AG04450 (cell line): Measurements from ENCODE around the gene SPTLC3. TPM values are rescaled to one million over a fixed set of nuclear protein-coding genes. Genes with fewer than 3 reads are reported as not detected.

ENCODE experiments used
- CTCF ChIA-PET: fragments of 300-600, 350-600 bp; formaldehyde crosslinking; extraction: SDS; loops from one replicate; lab custom pipeline; 2022; ENCODE audit warnings: antibody characterized with exemption, inconsistent platforms; lab: Charles Lee
- POLR2A ChIA-PET: fragments of 350-600 bp; formaldehyde crosslinking; extraction: SDS; loops from one replicate; lab custom pipeline; 2021; ENCODE audit warnings: antibody characterized with exemption, inconsistent platforms; lab: Yijun Ruan, JAX
- DNase-seq: peaks from one replicate; pipeline ENCODE4 v3.0.0-alpha.2; 2011; ENCODE audit warnings: low read depth, low spot score
- H3K27ac ChIP-seq: one replicate; pipeline ENCODE4 v1.5.1; 2012; ENCODE audit warnings: low read depth, low read length, control low read depth
- H3K27me3 ChIP-seq: one replicate; pipeline ENCODE4 v1.6.0; 2012; ENCODE audit warnings: low read length; ENCODE audit not compliant: control insufficient read depth, insufficient read depth
- H3K4me3 ChIP-seq: 2 replicates; pipeline ENCODE4 v1.5.1; 2011; ENCODE audit warnings: mild to moderate bottlenecking, low read depth, low read length, control low read depth
- H3K9me3 ChIP-seq: 2 replicates; pipeline ENCODE4 v1.5.1; 2012; ENCODE audit warnings: low read length; ENCODE audit not compliant: control insufficient read depth, insufficient read depth
- polyA plus RNA-seq: library from polyadenylated mRNA; depleted of rRNA; stranded (reverse); fragments of >200 nt; gene quantifications from 2 replicates; pipeline ENCODE4 v1.2.3, GENCODE V29; 2011
- TF ChIP-seq, protein P1 (sequence below): IDR thresholded peaks from 2 replicates; pipeline ENCODE4 v1.5.1; 2011; ENCODE audit warnings: low read depth, low read length, control low read depth, inconsistent platforms

The SPTLC3 gene
- polyA plus RNA-seq, 1 experiment = 2.8 TPM

DNA sequence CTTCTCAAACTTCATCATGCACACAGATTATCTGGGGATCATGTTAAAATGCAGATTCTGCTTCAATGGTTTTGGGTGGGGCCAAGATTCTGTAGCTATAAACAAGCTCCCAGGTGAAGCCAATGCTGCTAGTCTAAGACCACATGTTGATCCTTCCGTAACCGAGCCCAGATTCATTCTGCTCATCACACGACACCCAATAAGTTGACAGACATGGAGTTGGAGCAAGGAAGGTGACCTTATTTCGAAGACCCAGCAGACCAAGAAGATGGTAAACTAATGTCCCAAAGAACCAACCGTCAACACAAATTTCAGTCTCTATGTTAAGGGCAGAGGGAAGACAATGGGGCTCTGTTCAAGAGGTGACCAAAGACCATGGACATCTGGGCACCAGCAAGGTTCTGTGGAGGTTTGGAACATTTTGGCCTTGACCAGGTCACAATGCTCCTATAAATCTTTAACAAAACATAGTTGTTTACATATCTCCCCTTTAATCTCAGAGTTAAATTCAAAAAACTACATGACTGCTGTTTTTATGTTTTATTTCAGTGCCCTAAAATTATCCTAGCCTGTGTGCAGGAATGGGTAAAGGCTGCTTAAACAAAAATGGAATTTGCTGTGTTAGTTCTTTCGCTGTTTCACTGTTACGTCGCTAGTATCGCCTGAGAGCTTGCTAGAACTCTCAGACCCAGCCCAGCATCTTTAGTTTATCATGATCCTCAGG is 50.1 kb downstream of the SPTLC3 start:
- DNase-seq = no peak
- Histone ChIP-seq H3K27me3 (peaks cover 3% of the 10 kb centered on the region), H3K4me3 (no peak overlapping the region), H3K27ac (no peak overlapping the region), H3K9me3 (no peaks in the 10 kb centered on the region)
- ChIA-PET CTCF (no interaction called here), POLR2A (no interaction called here)
- TF ChIP-seq, protein P1, sequence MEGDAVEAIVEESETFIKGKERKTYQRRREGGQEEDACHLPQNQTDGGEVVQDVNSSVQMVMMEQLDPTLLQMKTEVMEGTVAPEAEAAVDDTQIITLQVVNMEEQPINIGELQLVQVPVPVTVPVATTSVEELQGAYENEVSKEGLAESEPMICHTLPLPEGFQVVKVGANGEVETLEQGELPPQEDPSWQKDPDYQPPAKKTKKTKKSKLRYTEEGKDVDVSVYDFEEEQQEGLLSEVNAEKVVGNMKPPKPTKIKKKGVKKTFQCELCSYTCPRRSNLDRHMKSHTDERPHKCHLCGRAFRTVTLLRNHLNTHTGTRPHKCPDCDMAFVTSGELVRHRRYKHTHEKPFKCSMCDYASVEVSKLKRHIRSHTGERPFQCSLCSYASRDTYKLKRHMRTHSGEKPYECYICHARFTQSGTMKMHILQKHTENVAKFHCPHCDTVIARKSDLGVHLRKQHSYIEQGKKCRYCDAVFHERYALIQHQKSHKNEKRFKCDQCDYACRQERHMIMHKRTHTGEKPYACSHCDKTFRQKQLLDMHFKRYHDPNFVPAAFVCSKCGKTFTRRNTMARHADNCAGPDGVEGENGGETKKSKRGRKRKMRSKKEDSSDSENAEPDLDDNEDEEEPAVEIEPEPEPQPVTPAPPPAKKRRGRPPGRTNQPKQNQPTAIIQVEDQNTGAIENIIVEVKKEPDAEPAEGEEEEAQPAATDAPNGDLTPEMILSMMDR = no peak

DNA sequence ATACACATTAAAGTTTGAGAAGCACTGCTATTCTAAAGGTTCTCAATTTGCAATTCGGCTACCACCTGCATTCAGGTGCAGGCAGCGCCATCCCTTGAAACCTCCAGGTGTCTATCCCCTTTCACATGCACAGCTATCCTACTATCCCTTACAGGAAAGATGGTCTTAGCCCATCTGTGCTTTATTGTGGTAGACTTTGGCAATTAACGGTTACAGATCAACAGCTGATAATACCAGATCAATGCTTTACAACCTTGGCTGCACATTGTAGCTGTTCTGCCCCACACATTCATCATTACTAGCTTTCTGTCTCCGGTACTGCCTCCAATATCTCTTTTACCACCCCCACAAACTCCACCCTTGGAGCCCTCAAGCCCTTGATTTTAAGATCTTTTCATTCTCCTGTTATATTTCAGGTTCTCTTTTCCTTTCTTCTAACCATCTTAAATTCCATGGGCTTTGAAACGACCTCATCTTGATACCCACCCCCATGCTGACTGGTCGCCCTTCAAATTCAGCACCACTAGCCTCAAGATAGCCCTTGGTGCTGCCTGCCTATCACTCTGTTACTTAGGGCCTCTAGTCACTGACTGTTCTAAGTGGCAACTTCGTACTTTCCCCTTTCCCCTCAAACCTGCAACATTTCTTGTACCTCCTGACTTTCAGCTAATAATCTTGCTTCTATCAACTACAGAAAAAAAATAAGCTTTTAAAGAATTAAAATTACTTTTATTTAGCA is 50.8 kb downstream of the SPTLC3 start:
- TF ChIP-seq, protein P1 = no peak
- no peak overlapping the region for H3K27ac ChIP-seq
- ChIA-PET POLR2A (no interaction called here), CTCF (no interaction called here)
- no peak for DNase-seq
- H3K4me3 ChIP-seq = no peak overlapping the region
- H3K9me3 ChIP-seq = no peaks in the 10 kb centered on the region
- H3K27me3 ChIP-seq = no peaks in the 10 kb centered on the region

DNA sequence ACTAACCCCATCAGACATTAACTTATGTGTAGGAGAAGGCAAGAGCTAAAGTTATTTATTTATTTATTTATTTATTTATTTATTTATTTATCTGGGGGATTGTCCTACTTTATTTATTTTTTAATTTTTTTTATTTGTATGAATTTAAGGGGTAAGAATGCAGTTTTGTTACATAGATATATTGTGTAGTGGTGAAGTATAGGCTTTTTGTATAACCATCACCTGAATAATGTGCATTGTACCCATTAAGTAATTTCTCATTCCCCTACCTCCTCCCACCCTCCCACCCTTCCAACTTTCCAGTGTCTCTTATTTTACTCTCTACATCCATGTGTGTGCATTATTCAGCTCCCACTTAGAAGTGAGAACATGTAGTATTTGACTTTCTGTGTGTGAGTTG is 51.6 kb downstream of the SPTLC3 start:
- DNase-seq = no peak
- TF ChIP-seq, protein P1 = no peak
- no peaks in the 10 kb centered on the region for H3K27me3 ChIP-seq
- H3K4me3 ChIP-seq = no peak overlapping the region
- no peak overlapping the region for H3K27ac ChIP-seq
- ChIA-PET POLR2A (no interaction called here), CTCF (no interaction called here)
- no peaks in the 10 kb centered on the region for H3K9me3 ChIP-seq

DNA sequence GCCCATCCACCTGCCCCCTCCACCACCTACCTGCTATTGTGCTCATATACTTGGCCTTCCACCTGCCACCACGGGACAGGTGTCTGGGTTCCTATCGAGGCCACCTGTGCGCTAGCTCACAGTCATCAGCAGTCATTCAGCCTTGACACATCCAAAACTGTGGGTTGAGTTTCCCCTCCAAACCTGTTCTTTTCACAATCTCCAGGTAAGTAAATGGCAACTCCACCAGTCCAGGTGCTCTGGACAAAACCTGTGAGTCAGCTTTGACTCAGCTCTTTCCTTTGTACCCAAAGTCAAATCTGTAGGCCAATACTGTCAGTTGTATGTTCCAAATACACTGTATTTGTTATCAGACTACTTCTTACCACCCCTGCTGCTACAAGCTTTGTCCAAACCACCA is 52.6 kb downstream of the SPTLC3 start:
- no peak for DNase-seq
- no peaks in the 10 kb centered on the region for H3K9me3 ChIP-seq
- no peak overlapping the region for H3K4me3 ChIP-seq
- CTCF ChIA-PET = no interaction called here
- TF ChIP-seq, protein P1 = no peak
- POLR2A ChIA-PET = no interaction called here
- no peaks in the 10 kb centered on the region for H3K27me3 ChIP-seq
- no peak overlapping the region for H3K27ac ChIP-seq

DNA sequence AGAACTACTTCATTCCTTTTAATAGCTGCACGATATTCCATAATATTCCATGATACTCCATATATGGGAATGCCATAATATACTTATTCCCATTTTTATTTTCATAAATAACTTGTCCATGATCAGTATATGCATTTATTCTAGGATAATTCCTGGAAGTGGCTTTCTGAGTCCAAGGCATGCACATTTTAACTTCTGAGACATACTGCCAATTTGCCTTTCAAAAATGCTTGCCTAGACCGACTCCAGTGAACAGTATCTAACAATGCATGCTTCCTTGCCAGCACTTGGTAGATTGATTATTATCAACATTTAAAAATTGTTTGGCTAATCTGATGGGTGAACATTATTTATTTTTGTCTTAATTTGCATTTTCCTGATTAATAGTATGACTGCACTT is 54.0 kb downstream of the SPTLC3 start:
- DNase-seq = no peak
- TF ChIP-seq, protein P1 = no peak
- ChIA-PET CTCF (no interaction called here), POLR2A (no interaction called here)
- no peak overlapping the region for H3K4me3 ChIP-seq
- no peaks in the 10 kb centered on the region for H3K27me3 ChIP-seq
- no peaks in the 10 kb centered on the region for H3K9me3 ChIP-seq
- no peak overlapping the region for H3K27ac ChIP-seq
